Measurements from ENCODE around the gene PLSCR3.

The PLSCR3 gene

GRCh38 chr17:7437369-7437863 is 43.1 kb upstream of the PLSCR3 start:
- peak overlapping the region; percentile 92 for H3K4me3 ChIP-seq (ENCODE audit: low read depth, low read length)
- H3K4me1 ChIP-seq (ENCODE audit: control insufficient read depth, insufficient read depth, low read length) = peaks cover 26% of the 10 kb centered on the region
- no peaks in the 10 kb centered on the region for H3K36me3 ChIP-seq (ENCODE audit: control insufficient read depth, insufficient read depth, low read length)
- no peaks in the 10 kb centered on the region for H3K9me3 ChIP-seq (ENCODE audit: control insufficient read depth, insufficient read depth, low read length)
- H3K27me3 ChIP-seq (ENCODE audit: control insufficient read depth, insufficient read depth, low read length) = peaks cover 24% of the 10 kb centered on the region
- H3K9ac ChIP-seq (ENCODE audit: low read depth, low read length) = no peak overlapping the region
- no peak overlapping the region for H3K27ac ChIP-seq (ENCODE audit: low read depth, low read length)

- Histone ChIP-seq H3K27ac (ENCODE audit: low read depth, low read length) (peak overlapping the region; percentile 23), H3K27me3 (ENCODE audit: control insufficient read depth, insufficient read depth, low read length) (peaks cover 24% of the 10 kb centered on the region), H3K4me3 (ENCODE audit: low read depth, low read length) (peak overlapping the region; percentile 92), H3K36me3 (ENCODE audit: control insufficient read depth, insufficient read depth, low read length) (no peaks in the 10 kb centered on the region), H3K4me1 (ENCODE audit: control insufficient read depth, insufficient read depth, low read length) (peaks cover 26% of the 10 kb centered on the region), H3K9me3 (ENCODE audit: control insufficient read depth, insufficient read depth, low read length) (no peaks in the 10 kb centered on the region), H3K9ac (ENCODE audit: low read depth, low read length) (peak overlapping the region; percentile 50; the same call in 1 of the 2 replicates)
Observed at GRCh38 chr17:7436556-7437368, 42.4 kb upstream of the PLSCR3 start.

DNA sequence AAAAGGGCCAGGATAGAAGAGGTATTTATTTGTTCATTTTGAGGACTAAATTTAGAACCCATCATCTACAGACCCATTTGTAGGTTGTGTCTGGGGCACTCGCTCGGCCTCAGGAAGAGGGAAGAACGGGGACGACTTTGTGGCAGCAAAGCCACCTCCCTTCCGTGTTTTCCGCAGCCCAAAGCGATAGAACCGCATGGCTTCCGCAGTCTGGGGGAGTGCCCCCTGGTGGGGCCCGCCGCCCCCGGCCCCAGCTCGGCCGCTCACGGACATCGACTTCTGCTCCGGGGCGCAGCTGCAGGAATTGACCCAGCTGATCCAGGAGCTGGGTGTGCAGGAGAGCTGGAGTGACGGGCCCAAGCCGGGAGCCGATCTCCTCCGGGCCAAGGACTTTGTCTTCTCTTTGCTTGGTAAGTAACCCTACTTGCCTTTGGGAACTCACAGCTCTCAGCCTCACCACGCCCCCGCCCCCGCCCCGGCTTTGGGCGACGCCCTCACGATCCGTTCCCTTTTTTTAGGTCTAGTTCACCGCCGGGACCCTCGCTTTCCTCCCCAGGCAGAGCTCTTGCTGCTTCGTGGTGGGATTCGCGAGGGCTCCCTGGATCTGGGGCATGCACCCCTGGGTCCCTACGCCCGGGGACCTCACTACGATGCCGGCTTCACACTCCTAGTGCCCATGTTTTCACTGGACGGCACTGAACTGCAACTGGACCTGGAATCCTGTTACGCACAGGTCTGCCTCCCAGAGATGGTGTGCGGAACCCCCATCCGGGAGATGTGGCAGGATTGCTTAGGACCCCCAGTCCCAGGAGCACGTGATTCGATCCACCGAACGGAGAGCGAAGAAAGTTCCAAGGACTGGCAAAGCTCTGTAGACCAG is 41.6 kb upstream of the PLSCR3 start:
- H3K4me1 ChIP-seq (ENCODE audit: control insufficient read depth, insufficient read depth, low read length) = peaks cover 19% of the 10 kb centered on the region
- peak overlapping the region; percentile 73 for H3K27ac ChIP-seq (ENCODE audit: low read depth, low read length)

DNA sequence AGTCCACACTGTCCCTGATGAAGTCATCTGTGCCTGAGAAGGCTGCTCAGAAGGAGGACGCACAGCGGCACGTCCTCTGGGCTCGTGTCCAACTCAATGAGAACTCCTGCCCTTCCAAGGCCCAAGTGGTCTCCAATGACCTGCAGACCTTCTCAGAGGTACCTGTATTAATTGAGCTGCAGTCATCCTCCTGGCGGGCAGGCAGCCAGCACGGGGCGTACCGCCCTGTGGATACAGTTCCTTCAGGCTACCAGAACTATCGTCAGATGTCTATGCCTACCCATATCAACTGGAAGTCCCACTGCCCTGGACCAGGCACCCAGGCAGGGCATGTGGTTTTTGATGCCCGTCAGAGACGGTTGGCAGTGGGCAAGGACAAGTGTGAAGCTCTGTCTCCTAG is 38.0 kb upstream of the PLSCR3 start:
- Histone ChIP-seq H3K4me3 (ENCODE audit: low read depth, low read length) (no peak overlapping the region), H3K9ac (ENCODE audit: low read depth, low read length) (no peak overlapping the region), H3K27ac (ENCODE audit: low read depth, low read length) (no peak overlapping the region), H3K9me3 (ENCODE audit: control insufficient read depth, insufficient read depth, low read length) (no peaks in the 10 kb centered on the region), H3K4me1 (ENCODE audit: control insufficient read depth, insufficient read depth, low read length) (peaks cover 4% of the 10 kb centered on the region; the same call in 1 of the 2 replicates), H3K36me3 (ENCODE audit: control insufficient read depth, insufficient read depth, low read length) (no peaks in the 10 kb centered on the region), H3K27me3 (ENCODE audit: control insufficient read depth, insufficient read depth, low read length) (no peaks in the 10 kb centered on the region)

More for the DNA sequence above, 41.6 kb upstream of the PLSCR3 start:
- no peaks in the 10 kb centered on the region for H3K9me3 ChIP-seq (ENCODE audit: control insufficient read depth, insufficient read depth, low read length)
- H3K36me3 ChIP-seq (ENCODE audit: control insufficient read depth, insufficient read depth, low read length) = no peaks in the 10 kb centered on the region
- H3K4me3 ChIP-seq (ENCODE audit: low read depth, low read length) = peak overlapping the region; percentile 92
- H3K9ac ChIP-seq (ENCODE audit: low read depth, low read length) = peak overlapping the region; percentile 50
- peaks cover 24% of the 10 kb centered on the region for H3K27me3 ChIP-seq (ENCODE audit: control insufficient read depth, insufficient read depth, low read length)

DNA sequence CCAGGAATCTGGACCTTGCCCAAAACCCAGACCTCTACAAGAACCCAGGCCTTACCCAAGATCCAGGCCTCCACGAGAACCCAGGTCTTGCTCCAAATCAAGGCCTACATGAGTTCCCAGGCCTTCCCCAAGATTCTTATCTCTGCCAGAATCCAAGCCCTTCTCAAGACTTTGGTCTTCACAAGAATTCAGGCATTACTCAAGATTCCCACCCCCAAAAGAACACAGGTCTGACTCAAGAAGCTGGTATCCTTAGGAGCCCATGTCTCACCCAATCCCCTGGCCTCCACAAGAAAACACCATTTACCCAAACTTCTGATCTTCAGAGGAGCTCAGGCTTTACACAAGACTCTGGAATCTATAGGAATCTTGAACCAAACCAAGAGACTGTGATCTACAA is 36.9 kb upstream of the PLSCR3 start:
- H3K4me1 ChIP-seq (ENCODE audit: control insufficient read depth, insufficient read depth, low read length) = peaks cover 3% of the 10 kb centered on the region; the same call in 1 of the 2 replicates
- no peak overlapping the region for H3K27ac ChIP-seq (ENCODE audit: low read depth, low read length)
- no peak overlapping the region for H3K4me3 ChIP-seq (ENCODE audit: low read depth, low read length)
- no peaks in the 10 kb centered on the region for H3K27me3 ChIP-seq (ENCODE audit: control insufficient read depth, insufficient read depth, low read length)
- H3K9me3 ChIP-seq (ENCODE audit: control insufficient read depth, insufficient read depth, low read length) = no peaks in the 10 kb centered on the region
- no peak overlapping the region for H3K9ac ChIP-seq (ENCODE audit: low read depth, low read length)
- H3K36me3 ChIP-seq (ENCODE audit: control insufficient read depth, insufficient read depth, low read length) = no peaks in the 10 kb centered on the region

DNA sequence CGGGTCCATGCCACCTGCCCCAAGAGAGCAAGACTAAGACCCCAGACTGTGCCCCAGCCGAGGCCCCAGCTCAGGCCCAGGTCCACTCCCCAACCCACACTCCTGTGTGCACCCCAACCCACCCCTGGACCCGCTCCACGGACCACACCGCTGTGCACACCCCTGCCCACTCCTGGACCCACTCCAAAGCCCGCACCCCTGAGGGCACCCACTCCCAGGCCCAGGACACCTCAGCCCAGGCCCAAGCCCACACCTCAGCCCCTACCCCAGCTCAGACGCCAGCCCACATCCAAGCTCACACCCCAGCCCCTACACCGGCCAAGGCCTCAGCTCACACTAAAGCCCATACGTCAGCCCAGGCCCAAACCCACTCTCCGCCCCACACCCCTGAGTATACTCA is 35.4 kb upstream of the PLSCR3 start:
- Histone ChIP-seq H3K4me1 (ENCODE audit: control insufficient read depth, insufficient read depth, low read length) (no peaks in the 10 kb centered on the region), H3K4me3 (ENCODE audit: low read depth, low read length) (no peak overlapping the region), H3K9me3 (ENCODE audit: control insufficient read depth, insufficient read depth, low read length) (no peaks in the 10 kb centered on the region), H3K27me3 (ENCODE audit: control insufficient read depth, insufficient read depth, low read length) (no peaks in the 10 kb centered on the region), H3K27ac (ENCODE audit: low read depth, low read length) (no peak overlapping the region), H3K9ac (ENCODE audit: low read depth, low read length) (no peak overlapping the region), H3K36me3 (ENCODE audit: control insufficient read depth, insufficient read depth, low read length) (no peaks in the 10 kb centered on the region)

DNA sequence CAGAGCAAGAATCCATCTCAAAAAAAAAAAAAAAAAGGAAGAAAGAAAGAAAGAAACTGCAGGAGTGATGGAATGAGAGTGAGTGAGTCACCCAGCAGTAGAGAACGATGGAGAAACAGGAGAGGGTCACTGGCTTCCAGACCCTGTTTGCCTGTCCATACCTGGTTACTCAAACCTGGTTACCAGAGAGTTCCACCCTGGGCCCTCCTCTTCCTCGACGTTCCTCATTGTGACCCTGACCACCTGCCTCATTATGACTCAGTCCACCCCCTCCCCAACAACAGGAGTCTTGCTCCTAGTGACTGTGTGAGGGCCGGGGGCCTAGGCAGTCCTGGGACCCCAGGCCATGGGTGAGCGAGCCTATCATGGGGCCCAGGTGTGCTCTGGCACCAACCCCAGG is 34.2 kb upstream of the PLSCR3 start, which contains the start of gene SPEM3:
Gene SPEM3 (plus strand): TSS at position 301 of the 400 bp plus-strand sequence. CDS start 46 bp downstream, at position 347.
- no peak within 1 kb of the TSS for H3K9ac ChIP-seq (ENCODE audit: low read depth, low read length)
- no peaks in the 10 kb centered on the region for H3K36me3 ChIP-seq (ENCODE audit: control insufficient read depth, insufficient read depth, low read length)
- H3K9me3 ChIP-seq (ENCODE audit: control insufficient read depth, insufficient read depth, low read length) = no peaks in the 10 kb centered on the region
- no peaks in the 10 kb centered on the region for H3K4me1 ChIP-seq (ENCODE audit: control insufficient read depth, insufficient read depth, low read length)
- no peaks in the 10 kb centered on the region for H3K27me3 ChIP-seq (ENCODE audit: control insufficient read depth, insufficient read depth, low read length)
- H3K27ac ChIP-seq (ENCODE audit: low read depth, low read length) = no peak within 1 kb of the TSS
- H3K4me3 ChIP-seq (ENCODE audit: low read depth, low read length) = no peak within 1 kb of the TSS

GRCh38 chr17:7427549-7427948 is 33.2 kb upstream of the PLSCR3 start:
- Histone ChIP-seq H3K4me3 (ENCODE audit: low read depth, low read length) (no peak overlapping the region), H3K9ac (ENCODE audit: low read depth, low read length) (no peak overlapping the region)

DNA sequence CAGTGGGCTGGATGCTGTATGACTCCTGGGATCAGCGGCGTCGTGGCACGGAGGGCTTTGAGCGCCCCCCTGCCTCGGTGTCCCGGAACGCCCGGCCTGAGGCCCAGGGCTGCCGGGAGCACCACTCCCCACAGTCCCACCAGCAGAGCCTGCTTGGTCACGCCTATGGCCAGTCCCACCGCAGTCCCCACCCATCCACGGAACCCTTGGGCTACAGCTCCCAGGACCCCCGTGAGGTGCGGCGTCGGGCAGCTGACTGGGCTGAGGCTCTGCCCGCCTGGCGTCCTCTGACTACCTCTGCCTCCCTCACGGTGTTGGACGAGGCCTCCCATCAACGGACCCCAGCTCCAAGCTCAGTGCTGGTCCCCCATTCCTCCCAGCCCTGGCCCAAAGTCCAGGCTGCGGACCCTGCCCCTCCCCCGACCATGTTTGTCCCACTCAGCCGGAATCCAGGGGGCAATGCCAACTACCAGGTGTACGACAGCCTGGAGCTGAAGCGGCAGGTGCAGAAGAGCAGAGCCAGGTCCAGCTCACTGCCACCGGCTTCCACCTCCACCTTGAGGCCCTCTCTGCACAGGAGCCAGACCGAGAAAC is 32.7 kb upstream of the PLSCR3 start:
- Histone ChIP-seq H3K9ac (ENCODE audit: low read depth, low read length) (no peak overlapping the region), H3K9me3 (ENCODE audit: control insufficient read depth, insufficient read depth, low read length) (no peaks in the 10 kb centered on the region), H3K27ac (ENCODE audit: low read depth, low read length) (no peak overlapping the region), H3K36me3 (ENCODE audit: control insufficient read depth, insufficient read depth, low read length) (no peaks in the 10 kb centered on the region), H3K4me3 (ENCODE audit: low read depth, low read length) (no peak overlapping the region), H3K27me3 (ENCODE audit: control insufficient read depth, insufficient read depth, low read length) (no peaks in the 10 kb centered on the region), H3K4me1 (ENCODE audit: control insufficient read depth, insufficient read depth, low read length) (no peaks in the 10 kb centered on the region)

More at GRCh38 chr17:7427549-7427948, 33.2 kb upstream of the PLSCR3 start:
- Histone ChIP-seq H3K27me3 (ENCODE audit: control insufficient read depth, insufficient read depth, low read length) (no peaks in the 10 kb centered on the region), H3K4me1 (ENCODE audit: control insufficient read depth, insufficient read depth, low read length) (no peaks in the 10 kb centered on the region), H3K9me3 (ENCODE audit: control insufficient read depth, insufficient read depth, low read length) (no peaks in the 10 kb centered on the region), H3K36me3 (ENCODE audit: control insufficient read depth, insufficient read depth, low read length) (no peaks in the 10 kb centered on the region), H3K27ac (ENCODE audit: low read depth, low read length) (no peak overlapping the region)

DNA sequence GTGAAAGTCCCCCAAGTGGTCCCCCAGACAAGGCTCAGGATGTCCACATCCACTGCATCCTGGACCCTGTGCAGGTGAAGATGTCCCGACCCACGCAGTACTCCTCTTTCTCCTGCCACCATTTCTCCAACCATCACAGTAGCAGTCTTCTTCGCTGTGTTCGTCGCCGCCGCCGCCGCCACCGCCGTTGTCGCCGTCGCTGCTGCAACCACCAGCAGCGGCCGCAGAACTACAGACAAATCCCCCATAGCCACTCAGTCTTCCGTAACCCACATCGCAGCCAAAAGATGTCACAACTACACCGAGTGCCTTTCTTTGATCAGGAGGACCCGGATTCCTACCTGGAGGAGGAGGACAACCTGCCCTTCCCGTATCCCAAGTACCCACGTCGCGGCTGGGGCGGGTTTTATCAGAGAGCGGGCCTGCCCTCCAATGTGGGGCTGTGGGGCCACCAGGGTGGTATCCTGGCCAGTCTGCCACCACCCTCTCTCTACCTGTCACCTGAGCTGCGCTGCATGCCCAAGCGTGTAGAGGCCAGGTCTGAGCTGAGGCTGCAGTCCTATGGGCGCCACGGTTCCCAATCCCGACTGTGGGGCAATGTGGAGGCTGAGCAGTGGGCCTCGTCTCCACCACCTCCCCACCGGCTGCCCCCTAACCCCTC is 32.0 kb upstream of the PLSCR3 start:
- Histone ChIP-seq H3K4me3 (ENCODE audit: low read depth, low read length) (no peak overlapping the region), H3K36me3 (ENCODE audit: control insufficient read depth, insufficient read depth, low read length) (no peaks in the 10 kb centered on the region), H3K9ac (ENCODE audit: low read depth, low read length) (no peak overlapping the region), H3K27me3 (ENCODE audit: control insufficient read depth, insufficient read depth, low read length) (no peaks in the 10 kb centered on the region), H3K4me1 (ENCODE audit: control insufficient read depth, insufficient read depth, low read length) (no peaks in the 10 kb centered on the region), H3K27ac (ENCODE audit: low read depth, low read length) (no peak overlapping the region), H3K9me3 (ENCODE audit: control insufficient read depth, insufficient read depth, low read length) (no peaks in the 10 kb centered on the region)

Data from HUES48 (cell line).